ENCODE data around the gene ANKRD10. TPM values are rescaled to one million over a fixed set of nuclear protein-coding genes. Genes with fewer than 3 reads are reported as not detected.

Gene ANKRD10
- total RNA-seq, 1 experiment from 2014 or later: 219 TPM

GRCh38 chr13:110932588-110932987 is 17.7 kb upstream of the ANKRD10 start (continued):
- TF ChIP-seq HMGXB4 (CRISPR knock-in tag; IDR thresholded peaks at IDR 0.05) (no peak), IRF1 (CRISPR knock-in tag; IDR thresholded peaks at IDR 0.05) (no peak)

- Mint-ChIP-seq H3K9me3 (peaks cover 39% of the 10 kb centered on the region), H3K27me3 (ENCODE audit: low read depth) (peaks cover 11% of the 10 kb centered on the region)
- ATAC-seq: no peak
Observed at GRCh38 chr13:110929104-110929777, 14.4 kb upstream of the ANKRD10 start.

GRCh38 chr13:110925023-110925612 is 10.2 kb upstream of the ANKRD10 start:
- Mint-ChIP-seq H3K27ac (no peak overlapping the region), H3K9me3 (peaks cover 5% of the 10 kb centered on the region), H3K27me3 (ENCODE audit: low read depth) (peaks cover 8% of the 10 kb centered on the region; the same call in 1 of the 2 replicates), H3K36me3 (no peaks in the 10 kb centered on the region), H3K4me1 (peaks cover 26% of the 10 kb centered on the region), H3K4me3 (no peak overlapping the region)
- peak; percentile 28 for DNase-seq (ENCODE audit: low spot score)
- ATAC-seq: peak; percentile 38
- TF ChIP-seq USF1 (CRISPR knock-in tag; IDR thresholded peaks at IDR 0.05) (no peak), SMAD3 (CRISPR knock-in tag; IDR thresholded peaks at IDR 0.05; ENCODE audit: borderline replicate concordance) (no peak), JUN (CRISPR knock-in tag; IDR thresholded peaks at IDR 0.05) (no peak), ETV6 (CRISPR knock-in tag; IDR thresholded peaks at IDR 0.05) (no peak), ZNF396 (CRISPR knock-in tag; IDR thresholded peaks at IDR 0.05; ENCODE audit: borderline replicate concordance) (no peak), ATF1 (CRISPR knock-in tag; IDR thresholded peaks at IDR 0.05) (no peak), MLX (CRISPR knock-in tag; IDR thresholded peaks at IDR 0.05) (no peak), TCF7 (CRISPR knock-in tag; IDR thresholded peaks at IDR 0.05; ENCODE audit: low read depth) (no peak), NFE2L1 (CRISPR knock-in tag; IDR thresholded peaks at IDR 0.05) (no peak), EMX1 (CRISPR knock-in tag; IDR thresholded peaks at IDR 0.05) (no peak)
- CTCF ChIA-PET: interaction anchor here (0.6 to 4.1 kb wide), 8 partner anchors 10 to 1872 kb away, joined by 3 to 25 read pairs (median 3); partner anchors contain the start of gene ANKRD10
- POLR2A ChIA-PET: interaction anchor here (0.6 kb wide), 1 partner anchor 10 kb away, joined by 3 read pairs; the partner anchor contains the start of gene ANKRD10

More at GRCh38 chr13:110929104-110929777, 14.4 kb upstream of the ANKRD10 start:
- DNase-seq (ENCODE audit: low spot score): no peak
- CTCF ChIA-PET: no interaction called here
- no peaks in the 10 kb centered on the region for H3K4me1 Mint-ChIP-seq
- TF ChIP-seq ATF1 (CRISPR knock-in tag; IDR thresholded peaks at IDR 0.05): no peak
- no peak for TF ChIP-seq OVOL2 (CRISPR knock-in tag; IDR thresholded peaks at IDR 0.05; ENCODE audit: borderline replicate concordance)
- no peak for TF ChIP-seq ZNF512 (CRISPR knock-in tag; IDR thresholded peaks at IDR 0.05; ENCODE audit: borderline replicate concordance)
- no peak for TF ChIP-seq ATF3 (CRISPR knock-in tag; conservative IDR thresholded peaks at IDR 0.05)
- TF ChIP-seq E2F5 (CRISPR knock-in tag; IDR thresholded peaks at IDR 0.05): no peak
- POLR2A ChIA-PET: interaction anchor here (0.6 kb wide), 1 partner anchor 32 kb away, joined by 3 read pairs; no protein-coding TSS in a partner anchor
- H3K27ac Mint-ChIP-seq: no peak overlapping the region
- H3K4me3 Mint-ChIP-seq: no peak overlapping the region
- peaks cover 21% of the 10 kb centered on the region for H3K36me3 Mint-ChIP-seq
